HG03064 (cell line): ENCODE data around the gene FHIT.
"Not testable (repeated sequence)": the region's sequence is repeated elsewhere in the genome, so short reads cannot be mapped to it uniquely, and the experiment has no call there.

Experiments used
- ATAC-seq: cut with Tn5 transposase; IDR thresholded peaks from one replicate; pipeline ENCODE4 v1.9.1; 2021; ENCODE audit warnings: low read depth; ENCODE audit not compliant: unreplicated experiment

FHIT gene

DNA sequence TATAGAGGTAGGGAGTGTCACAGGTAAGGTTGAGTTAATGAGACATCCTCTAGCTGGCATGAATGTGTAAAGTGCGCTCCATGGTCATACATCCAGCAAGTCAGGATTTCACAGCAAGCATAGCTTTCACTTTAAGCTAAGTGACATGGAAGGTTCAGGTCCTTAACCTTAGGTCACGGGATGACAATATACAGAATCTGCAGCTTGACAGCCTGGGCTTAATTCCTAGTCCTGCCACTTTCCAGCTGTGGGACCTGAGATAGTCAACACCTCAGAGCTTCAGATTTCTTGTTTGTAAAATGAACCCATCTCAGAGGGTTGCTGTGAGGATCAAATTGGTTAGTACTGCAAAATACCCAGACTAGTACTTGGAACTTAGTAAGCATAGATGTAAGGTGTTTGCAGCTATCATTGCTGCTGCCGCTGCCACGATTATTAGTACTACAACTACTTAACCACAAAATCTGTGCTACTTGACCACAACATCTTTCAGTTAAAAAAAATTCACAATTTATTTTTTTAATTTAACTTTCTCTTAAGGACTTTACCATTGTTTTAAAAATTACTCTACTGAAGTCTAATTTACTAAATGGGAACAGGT, 1311.3 kb downstream of the FHIT start:
- ATAC-seq = no peak

DNA sequence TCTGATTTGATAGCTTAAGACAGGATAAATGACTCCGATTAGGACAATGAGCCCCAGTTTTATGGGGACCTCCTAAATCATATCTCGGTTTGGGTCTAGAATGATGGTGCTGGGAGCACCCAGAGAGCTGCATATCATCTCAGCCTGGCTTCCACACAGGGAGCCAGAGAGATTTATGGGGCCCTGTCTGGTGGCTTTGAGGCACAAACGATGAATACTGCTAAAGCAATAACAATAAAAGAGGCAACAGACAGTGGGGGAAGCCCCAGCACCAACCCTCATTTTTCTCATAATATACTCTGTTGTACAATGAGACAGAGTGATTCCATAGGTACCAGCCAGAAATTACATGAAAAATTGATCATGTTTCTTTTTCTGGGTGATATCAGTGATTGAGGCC, 1312.4 kb downstream of the FHIT start:
- no peak for ATAC-seq

DNA sequence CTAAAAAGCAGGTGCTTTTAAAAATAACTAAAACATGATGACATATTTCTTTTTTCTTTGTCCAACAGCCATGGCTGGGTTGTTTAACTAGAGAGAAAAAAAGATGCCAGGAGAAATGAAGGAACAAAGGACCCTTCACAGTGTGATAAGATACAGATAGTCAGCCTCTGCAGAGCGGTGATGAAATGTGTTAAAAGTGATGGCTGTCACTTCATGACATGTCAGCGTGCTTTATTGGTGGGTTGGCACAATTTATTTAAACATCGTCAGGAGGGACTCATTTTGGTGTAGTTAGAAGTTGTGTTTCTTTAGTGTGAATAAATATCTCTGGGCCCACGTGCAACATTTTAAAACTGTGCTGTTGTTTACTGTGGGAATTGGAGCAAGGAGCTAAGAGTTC, 1314.1 kb downstream of the FHIT start:
- no peak for ATAC-seq

DNA sequence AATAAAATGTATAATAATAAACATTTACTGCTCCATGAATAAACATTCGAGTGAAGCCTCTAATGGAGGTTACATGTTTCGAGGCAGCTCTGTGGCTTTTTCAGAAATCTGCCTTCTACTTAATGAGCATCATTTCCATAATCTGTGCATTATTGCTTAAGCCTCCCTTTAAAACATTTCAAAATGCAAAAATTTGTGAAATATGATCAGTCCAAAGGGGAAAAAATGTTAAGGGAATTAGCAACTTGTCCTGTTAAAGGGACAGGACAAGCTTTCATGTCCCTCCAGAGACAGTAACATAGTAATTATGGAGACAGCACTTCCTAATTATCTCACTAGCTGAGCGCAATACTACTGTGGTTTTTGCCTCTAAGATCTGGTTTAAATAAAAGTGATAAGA, 1314.8 kb downstream of the FHIT start:
- ATAC-seq = no peak

DNA sequence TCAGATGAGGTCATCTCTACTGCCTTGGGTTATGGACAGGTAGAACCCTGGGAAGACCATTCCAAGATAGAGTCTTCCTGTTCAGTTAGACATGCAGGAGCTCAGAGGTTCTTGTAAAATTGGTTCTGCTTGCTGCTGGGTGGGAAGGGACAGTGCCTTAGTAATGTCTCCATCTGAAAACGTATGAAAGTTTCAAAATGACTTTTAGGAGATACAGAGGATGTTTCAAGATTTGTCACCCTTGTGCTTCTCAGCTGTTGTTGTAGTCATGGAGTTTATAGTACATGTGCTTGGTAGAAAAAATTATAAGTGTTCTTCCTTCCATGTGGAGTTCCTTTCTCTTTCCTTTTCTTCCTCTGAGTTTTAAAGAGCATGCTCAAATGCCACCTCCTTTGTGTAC, 1316.2 kb downstream of the FHIT start:
- ATAC-seq = peak; percentile 96

DNA sequence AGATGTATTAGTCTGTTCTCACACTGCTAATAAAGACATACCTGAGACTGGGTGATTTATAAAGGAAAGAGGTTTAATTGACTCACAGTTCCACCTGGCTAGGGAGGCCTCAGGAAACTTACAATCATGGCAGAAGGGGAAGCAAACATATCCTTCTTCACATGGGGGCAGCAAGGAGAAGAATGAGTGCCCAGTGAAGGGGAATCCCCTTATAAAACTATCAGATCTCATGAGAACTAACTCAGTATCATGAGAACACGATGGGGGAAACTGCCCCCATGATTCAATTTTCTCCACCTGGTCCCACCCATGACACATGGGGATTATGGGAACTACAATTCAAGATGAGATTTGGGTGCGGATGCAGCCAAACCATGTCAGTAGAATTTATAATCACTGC, 1316.7 kb downstream of the FHIT start:
- ATAC-seq = not testable (repeated sequence)

DNA sequence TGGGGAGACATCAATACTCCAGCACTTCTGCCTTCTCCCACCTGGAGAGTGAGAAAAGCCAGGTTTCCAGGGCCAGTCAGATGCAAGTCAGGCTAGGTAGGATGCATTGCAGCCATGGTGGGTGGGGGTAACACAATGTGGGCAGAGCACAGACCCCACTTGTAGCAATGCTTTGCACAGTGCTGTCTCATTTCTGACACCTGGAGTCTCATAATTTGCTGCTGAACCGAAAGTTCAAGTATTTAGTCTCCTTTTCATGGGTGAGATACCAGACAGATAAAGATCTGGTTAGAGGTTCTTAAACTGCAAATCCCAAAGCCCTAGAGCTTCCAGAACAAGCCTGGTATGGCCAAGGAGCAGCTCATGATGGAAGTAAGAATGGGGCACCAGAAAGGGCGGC, 1321.1 kb downstream of the FHIT start:
- no peak for ATAC-seq

DNA sequence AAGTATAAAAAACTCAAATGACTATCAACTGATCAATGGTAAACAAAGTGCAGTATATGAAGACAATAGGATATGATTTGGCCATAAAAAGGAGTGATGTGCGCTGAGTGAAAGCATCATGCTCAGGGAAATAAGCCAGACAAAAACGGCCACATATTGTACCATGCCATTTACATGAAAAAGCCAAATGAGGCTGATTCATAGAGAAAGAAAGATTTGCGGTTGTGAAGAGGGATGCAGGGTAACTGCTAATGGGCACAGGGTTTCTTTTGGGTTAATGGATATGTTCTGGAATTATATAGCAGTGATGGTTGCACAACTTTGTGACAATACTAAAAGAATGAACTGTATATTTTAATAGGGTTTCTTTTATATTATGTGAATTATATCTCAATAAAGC, 1324.2 kb downstream of the FHIT start:
- ATAC-seq = no peak

DNA sequence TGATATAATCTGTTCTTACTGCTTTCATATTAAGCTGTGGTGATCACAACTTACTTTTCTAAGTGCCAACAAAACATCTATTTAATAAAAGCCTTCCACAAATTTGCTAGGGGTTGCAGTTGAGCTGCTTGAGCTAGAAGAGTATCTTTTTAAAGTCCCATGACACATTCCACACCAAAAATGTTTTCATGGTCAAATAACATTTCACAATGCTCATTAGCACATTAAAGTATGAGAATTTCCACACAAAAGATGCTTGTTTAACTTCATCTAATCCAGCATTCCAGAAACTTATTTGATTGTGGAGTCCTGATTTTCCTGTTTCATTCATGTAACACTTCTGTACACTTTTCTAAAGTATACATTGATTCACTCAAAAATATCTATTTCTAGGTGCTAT, 1325.3 kb downstream of the FHIT start:
- ATAC-seq = no peak

DNA sequence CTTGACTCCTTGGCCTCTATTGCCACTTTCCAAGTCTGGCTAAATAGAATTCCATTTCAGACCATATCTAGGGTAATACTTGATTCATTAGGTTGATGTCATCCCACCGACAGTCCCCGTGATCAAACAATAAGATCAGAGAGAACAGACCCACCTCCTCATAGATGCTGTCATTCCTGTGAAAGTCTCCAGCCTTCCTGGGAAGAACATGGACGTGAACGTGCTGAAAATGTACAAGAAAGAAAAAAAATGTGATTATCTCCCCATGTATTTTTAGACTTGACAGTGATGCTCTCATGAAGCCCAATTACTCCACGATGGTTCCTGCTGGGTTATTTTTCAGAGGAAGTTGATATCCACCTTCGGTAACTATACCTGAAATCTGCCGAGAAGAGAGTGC, 1329.1 kb downstream of the FHIT start:
- no peak for ATAC-seq

DNA sequence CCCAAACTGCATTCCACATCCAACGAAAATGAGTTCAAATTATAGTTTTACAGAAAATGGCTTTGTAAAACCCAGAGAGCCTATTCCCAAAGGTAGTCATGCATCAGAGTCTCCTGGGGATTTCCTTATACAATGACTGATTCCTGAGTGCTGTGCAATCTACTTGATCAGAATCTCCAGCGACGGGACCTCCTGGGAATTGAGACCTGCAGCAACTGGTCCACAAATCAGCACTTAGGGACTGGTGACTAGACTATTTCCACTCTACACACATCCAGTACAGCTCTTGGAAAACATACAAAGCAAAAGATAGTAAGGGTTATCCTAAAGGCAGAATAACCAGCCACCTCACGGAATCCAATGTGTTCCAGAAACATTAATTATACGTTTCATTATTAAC, 1330.4 kb downstream of the FHIT start:
- ATAC-seq = no peak

DNA sequence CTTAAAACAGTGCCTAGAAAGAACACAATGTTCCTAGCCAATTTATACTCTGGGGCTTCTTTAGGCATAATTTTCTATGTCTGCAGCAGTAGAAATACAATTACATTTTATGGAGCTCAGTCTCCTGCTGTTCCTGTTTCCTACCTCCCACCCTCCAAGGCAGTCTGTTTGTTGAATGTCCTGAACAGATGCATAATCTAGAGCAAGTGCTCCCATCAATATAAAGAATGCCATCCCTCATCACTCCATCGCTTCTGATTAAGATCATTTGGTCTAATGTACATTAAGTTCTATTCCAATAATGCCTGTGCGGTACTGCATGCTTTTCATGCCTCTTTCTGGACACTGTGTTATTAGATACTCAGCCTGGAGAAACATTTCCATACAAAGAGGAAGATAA, 1331.7 kb downstream of the FHIT start:
- ATAC-seq = no peak

DNA sequence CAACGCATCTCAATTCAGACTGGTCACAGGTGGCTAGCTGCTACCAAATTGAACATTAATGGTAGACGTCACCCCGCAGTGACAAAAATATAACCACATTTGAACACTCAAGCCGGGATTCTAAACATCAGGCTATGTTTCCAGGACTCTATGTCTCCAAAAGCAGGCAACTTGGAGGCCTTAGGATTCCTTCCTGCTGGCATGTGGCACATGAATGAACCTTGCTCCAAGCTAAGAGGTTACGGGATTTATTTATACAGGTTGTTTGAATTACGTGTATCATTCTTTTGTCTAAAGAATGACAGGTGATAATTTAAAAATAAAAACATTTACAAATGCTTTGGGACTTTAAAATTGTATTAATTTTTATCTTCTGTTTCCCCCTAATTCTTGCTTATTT, 1337.0 kb downstream of the FHIT start:
- no peak for ATAC-seq

DNA sequence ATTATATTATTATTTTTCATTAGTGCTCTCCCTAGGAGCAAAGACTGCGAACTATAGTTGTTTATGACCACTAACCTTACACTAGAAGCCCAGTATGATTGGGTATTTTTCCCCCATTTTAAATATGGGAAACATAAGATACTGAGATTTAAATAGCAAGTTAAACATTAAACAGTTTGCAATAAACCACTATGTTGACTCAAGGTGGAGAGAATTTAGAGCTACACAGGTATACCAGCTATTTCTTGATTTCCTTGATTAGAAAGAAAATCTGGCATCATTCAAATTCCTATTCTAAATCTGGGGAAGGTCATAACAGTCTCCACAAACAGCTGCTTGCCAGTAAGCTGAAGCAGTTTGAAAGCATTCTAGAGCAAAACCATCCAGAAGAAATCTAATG, 1337.6 kb downstream of the FHIT start:
- ATAC-seq = no peak

DNA sequence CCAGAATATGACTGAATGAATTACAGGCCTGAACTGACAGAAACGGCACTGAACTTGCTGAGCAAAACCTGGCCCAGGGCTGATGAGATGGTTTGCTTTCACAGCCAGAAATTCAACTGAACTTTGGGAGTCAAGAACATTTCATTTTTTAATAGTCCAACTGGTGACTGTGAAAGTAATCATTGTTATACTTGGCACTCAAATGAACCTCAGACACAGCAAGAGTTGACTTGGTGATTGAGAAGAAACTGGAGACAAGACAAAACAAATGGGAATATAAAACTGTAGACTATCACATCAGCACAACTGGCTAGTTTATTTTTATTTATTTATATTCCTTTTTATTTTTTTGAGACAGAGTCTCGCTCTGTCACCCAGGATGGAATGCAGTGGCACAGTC, 1342.6 kb downstream of the FHIT start:
- no peak for ATAC-seq

DNA sequence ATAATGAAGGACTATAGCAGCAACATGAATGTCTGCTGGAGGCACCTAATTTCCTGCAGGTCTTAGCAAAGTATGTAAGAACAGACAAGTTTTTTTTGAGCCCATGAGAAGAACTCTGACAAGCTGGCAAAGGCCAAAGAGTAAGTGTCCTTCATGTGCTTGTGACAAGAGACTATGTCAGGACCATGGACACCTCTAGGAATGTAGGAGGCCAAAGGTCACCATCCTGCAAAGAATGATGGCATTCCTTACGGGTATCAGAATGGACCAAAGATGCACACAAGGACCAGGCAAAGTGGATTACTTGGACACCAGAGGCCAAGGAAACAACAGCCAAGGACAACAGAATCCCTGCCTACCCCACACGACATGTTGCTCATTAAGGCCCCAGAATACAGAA, 1343.0 kb downstream of the FHIT start:
- no peak for ATAC-seq

DNA sequence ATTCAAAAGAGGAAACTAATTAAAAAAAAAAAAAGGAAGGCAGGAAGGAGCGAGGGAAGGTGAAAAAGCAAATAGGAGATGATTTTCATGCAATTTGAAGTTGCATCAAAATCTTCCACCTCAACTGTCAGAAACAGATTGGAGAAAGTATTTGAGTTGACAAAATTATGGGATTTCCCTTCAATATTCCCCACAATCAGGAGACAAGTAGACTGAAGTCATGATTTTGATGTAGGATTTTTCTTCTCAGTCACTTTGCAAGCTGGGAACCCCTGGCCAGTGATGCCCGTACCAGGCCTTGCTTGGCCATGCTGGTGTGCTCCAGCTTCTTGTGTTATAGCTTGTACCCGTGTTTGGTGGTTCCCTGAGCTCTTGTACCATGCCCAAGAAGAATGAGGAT, 1347.0 kb downstream of the FHIT start:
- ATAC-seq = no peak

DNA sequence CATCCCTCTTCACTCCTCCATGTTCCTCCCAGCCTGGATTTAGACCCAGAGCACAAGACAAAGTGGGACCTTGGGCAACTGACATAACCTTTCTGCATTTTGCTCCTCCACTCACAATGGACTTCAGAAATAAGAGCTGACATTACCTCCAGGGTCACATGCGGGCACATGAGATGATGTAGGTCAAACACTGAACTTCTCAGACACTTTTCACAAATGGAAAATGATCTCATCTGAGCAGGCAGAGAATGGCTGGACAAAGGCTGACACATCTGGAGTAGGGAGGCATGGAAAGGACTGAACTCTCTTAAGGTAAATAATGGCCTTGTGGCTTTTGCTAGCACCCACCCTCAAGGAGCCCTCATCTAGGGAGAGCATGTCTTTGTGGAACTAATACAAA, 1352.2 kb downstream of the FHIT start:
- ATAC-seq = no peak

DNA sequence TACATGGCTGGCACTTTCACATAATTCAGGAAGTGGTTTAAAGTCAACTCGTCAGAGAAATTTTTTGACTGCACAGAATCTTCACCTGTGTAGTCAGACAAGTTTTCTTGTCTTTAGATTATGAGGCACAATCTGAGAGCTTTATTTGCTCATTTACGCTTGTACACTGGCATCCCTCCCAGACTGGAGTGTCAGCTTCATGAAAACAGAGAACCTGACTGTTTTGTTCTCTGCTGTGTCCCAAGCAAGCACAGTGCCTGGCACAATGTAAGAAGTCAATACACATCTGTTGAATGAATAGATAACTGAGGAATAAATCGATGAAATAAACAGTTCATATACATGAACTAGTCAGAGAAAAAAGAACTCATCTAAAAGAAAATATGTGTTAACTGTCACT, 1355.3 kb downstream of the FHIT start:
- ATAC-seq = no peak

DNA sequence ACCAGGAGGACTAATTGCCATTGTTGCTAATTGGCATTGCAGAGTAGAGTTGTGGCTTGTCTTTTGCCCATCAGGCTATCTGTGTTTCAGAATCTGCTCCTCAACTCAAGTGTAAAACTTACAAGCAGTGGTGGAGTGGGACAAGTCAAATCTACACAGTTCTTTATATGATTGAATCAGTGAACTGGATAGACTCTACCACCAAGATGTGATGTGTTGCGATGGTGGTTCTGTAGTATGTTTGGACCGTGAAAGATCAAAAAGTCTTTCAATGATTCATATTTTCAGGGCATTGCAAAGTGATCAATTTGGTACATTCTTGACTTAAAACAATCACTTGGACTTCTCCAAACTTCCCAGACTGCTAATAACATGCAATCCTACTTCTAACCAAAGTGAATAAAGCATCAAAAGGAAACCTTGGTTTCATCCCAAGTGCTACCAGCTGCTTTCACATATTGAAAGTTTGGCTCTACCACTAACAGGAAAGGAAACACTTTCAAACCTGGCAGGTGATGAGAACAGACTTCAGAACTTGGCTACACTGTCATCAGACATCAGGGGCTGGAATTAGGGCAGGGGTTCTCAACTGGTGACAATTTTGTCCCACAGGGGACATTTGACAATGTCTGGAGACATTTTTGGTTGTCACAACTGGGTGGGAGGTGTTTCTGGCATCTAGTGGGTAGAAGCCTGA, 1356.7 kb downstream of the FHIT start:
- no peak for ATAC-seq

DNA sequence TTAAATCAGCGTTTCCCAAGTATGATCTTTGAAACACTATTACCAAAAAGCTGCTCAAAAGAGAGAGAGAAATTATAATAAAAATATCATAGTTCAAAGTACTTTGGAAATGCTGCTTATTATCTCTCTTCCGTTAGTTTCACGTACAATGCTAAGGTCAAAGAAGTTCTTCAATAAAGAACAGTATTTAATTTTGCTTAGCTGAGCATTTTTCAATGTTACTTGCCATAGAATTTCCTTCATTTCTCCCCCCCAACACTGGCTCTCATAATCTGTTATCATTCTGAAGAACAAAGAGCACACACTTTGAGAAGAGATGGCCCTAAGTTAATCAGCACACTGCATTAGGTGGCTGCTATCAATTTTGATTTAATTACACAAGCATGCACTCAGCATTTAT, 1360.6 kb downstream of the FHIT start:
- ATAC-seq = no peak

DNA sequence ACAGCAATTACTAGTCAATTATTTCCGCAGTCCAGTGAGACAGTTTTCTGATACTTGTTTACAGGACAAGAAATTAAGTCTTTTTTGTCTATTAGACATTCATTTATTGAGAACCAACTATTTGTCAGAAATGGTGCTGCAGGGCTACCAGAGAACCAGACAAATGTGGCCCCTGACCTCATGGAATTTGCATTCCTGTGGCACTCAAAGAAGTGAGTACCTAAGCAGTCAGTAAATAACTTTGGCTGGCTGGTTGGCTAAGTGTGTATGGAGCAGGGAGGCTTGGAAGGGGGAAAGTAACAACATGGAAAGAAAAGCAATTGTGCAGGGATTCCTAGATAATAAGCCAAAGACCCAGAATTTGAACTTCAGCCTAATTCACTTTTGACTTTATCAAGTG, 1364.5 kb downstream of the FHIT start:
- no peak for ATAC-seq

DNA sequence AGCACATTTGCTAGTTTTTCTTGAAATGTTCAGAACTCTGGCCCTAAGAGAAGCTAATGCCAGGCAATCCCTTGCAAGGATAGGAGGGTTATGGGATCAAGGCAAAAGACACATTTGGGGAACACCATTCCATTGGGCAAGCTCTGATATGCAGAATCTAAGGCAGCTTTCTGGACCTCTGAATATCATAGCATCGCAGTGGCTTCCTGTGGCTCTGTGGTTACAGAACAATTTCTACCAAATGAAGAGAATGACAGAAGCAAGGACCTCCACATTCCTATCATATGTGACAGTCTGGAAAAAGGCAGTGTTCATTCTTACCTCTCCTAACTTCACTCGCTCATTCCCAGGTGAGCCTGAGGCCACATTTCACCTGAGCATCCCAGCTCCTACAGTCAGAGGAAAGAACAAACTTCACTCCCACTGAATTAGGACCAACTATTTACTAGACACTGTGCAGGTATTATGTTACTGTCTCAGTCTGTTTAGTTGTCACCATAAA, 1365.3 kb downstream of the FHIT start:
- no peak for ATAC-seq
